ENCODE data around the gene CENPL. TPM values are rescaled to one million over a fixed set of nuclear protein-coding genes. Genes with fewer than 3 reads are reported as not detected.

CENPL gene
- total RNA-seq, 1 donor from 2014 or later, result 7.9 TPM

DNA sequence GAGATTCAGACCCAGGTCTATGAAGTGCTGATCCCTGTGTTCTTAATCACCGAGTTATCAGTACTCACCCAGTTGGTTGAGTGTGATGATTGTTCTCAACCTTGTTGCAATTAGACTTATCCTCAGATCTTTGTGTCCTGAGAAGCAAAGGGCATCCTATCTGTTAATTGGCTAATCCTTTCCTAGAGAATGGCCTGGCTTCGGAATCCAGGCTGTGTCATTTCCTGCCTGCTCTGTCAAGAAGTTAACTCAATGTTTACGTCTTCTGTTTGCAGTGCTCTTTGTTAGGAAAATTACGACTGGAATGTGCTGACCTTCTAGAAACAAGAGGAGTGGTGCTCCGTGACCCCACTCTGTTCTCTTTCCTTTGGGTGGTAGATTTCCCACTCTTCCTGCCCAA lies 28.4 kb upstream of the CENPL start:
- Mint-ChIP-seq H3K27ac (ENCODE audit: unreplicated experiment) (peak overlapping the region; percentile 75), H3K4me1 (ENCODE audit: unreplicated experiment) (peaks cover 6% of the 10 kb centered on the region), H3K4me3 (ENCODE audit: unreplicated experiment) (no peak overlapping the region), H3K36me3 (ENCODE audit: unreplicated experiment) (peaks cover 29% of the 10 kb centered on the region), H3K27me3 (ENCODE audit: unreplicated experiment) (no peaks in the 10 kb centered on the region), H3K9me3 (ENCODE audit: unreplicated experiment) (no peaks in the 10 kb centered on the region)
- no peak for TF ChIP-seq CTCF (IDR thresholded peaks at IDR 0.05)
- DNase-seq (ENCODE audit: extremely low spot score, unreplicated experiment), result no peak

GRCh38 chr1:173852105-173852504 lies 27.4 kb upstream of the CENPL start:
- peaks cover 6% of the 10 kb centered on the region for H3K4me1 Mint-ChIP-seq (ENCODE audit: unreplicated experiment)
- H3K4me3 Mint-ChIP-seq (ENCODE audit: unreplicated experiment), result no peak overlapping the region
- no peak for DNase-seq (ENCODE audit: extremely low spot score, unreplicated experiment)
- TF ChIP-seq CTCF (IDR thresholded peaks at IDR 0.05), result no peak
- H3K27me3 Mint-ChIP-seq (ENCODE audit: unreplicated experiment), result no peaks in the 10 kb centered on the region
- H3K36me3 Mint-ChIP-seq (ENCODE audit: unreplicated experiment), result peaks cover 21% of the 10 kb centered on the region
- no peaks in the 10 kb centered on the region for H3K9me3 Mint-ChIP-seq (ENCODE audit: unreplicated experiment)
- no peak overlapping the region for H3K27ac Mint-ChIP-seq (ENCODE audit: unreplicated experiment)

GRCh38 chr1:173832748-173833147 lies 8.1 kb upstream of the CENPL start:
- no peaks in the 10 kb centered on the region for H3K4me1 Mint-ChIP-seq (ENCODE audit: unreplicated experiment)
- DNase-seq (ENCODE audit: extremely low spot score, unreplicated experiment), result no peak
- TF ChIP-seq CTCF (IDR thresholded peaks at IDR 0.05), result no peak
- no peaks in the 10 kb centered on the region for H3K9me3 Mint-ChIP-seq (ENCODE audit: unreplicated experiment)
- no peak overlapping the region for H3K27ac Mint-ChIP-seq (ENCODE audit: unreplicated experiment)
- H3K36me3 Mint-ChIP-seq (ENCODE audit: unreplicated experiment), result peaks cover 18% of the 10 kb centered on the region
- no peaks in the 10 kb centered on the region for H3K27me3 Mint-ChIP-seq (ENCODE audit: unreplicated experiment)
- no peak overlapping the region for H3K4me3 Mint-ChIP-seq (ENCODE audit: unreplicated experiment)

DNA sequence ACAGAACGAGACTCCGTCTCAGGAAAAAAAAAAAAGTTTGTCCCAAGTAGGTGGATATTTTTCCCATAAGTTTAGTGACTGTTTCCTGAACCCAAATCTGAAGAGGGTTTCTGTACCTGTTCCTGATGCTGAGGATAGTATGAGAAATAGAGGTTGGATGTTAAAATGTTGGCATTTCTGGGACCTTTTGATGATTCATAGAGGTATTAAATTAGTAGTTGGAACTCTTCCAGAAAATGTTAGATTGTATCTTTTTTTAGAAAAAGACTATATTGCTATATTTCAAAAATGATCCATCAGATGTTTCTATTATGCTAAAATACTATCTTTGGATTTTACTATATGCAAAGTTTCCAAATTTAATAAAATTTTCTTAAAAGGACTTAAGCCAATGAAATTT lies 2.9 kb upstream of the CENPL start:
- Mint-ChIP-seq H3K9me3 (ENCODE audit: unreplicated experiment) (no peaks in the 10 kb centered on the region), H3K27me3 (ENCODE audit: unreplicated experiment) (no peaks in the 10 kb centered on the region), H3K4me1 (ENCODE audit: unreplicated experiment) (peaks cover 33% of the 10 kb centered on the region), H3K27ac (ENCODE audit: unreplicated experiment) (no peak overlapping the region), H3K4me3 (ENCODE audit: unreplicated experiment) (no peak overlapping the region), H3K36me3 (ENCODE audit: unreplicated experiment) (peaks cover 5% of the 10 kb centered on the region)
- TF ChIP-seq CTCF (IDR thresholded peaks at IDR 0.05), result no peak
- DNase-seq (ENCODE audit: extremely low spot score, unreplicated experiment), result no peak

GRCh38 chr1:173823781-173824314 lies 835 bp downstream of the CENPL start:
- Mint-ChIP-seq H3K4me1 (ENCODE audit: unreplicated experiment) (peaks cover 49% of the 10 kb centered on the region), H3K9me3 (ENCODE audit: unreplicated experiment) (no peaks in the 10 kb centered on the region), H3K27ac (ENCODE audit: unreplicated experiment) (peak overlapping the region; percentile 100), H3K36me3 (ENCODE audit: unreplicated experiment) (no peaks in the 10 kb centered on the region), H3K27me3 (ENCODE audit: unreplicated experiment) (no peaks in the 10 kb centered on the region), H3K4me3 (ENCODE audit: unreplicated experiment) (peak overlapping the region; percentile 97)
- DNase-seq (ENCODE audit: extremely low spot score, unreplicated experiment), result no peak
- no peak for TF ChIP-seq CTCF (IDR thresholded peaks at IDR 0.05)
